Smooth muscle cell (in vitro differentiated cells): ENCODE results near the gene ABCD3. TPM values are rescaled to one million over a fixed set of nuclear protein-coding genes. Genes with fewer than 3 reads are reported as not detected.

Experiments
- DNase-seq: peaks from one replicate; lab custom pipeline; 2025; ENCODE audit not compliant: unreplicated experiment; lab: John Stamatoyannopoulos, UW
- H2AFZ ChIP-seq: fragments of 200-600 bp; sonication (generic); 2 replicates; pipeline ENCODE4 v1.6.0; 2016; ENCODE audit warnings: antibody characterized with exemption, low read depth, mild to moderate bottlenecking
- H3F3A ChIP-seq: fragments of 200-600 bp; sonication (generic); 2 replicates; pipeline ENCODE4 v1.6.0; 2017; ENCODE audit warnings: antibody characterized with exemption, low read depth
- H3K27ac ChIP-seq: fragments of 200-600 bp; sonication (generic); 2 replicates; pipeline ENCODE4 v1.5.1; 2016; ENCODE audit warnings: low read depth, mild to moderate bottlenecking
- H3K27me3 ChIP-seq: fragments of 200-600 bp; sonication (generic); 2 replicates; pipeline ENCODE4 v1.6.1; 2016; ENCODE audit warnings: low read depth, mild to moderate bottlenecking
- H3K36me3 ChIP-seq: fragments of 200-600 bp; sonication (generic); 2 replicates; pipeline ENCODE4 v1.5.1; 2016; ENCODE audit warnings: low read depth
- H3K4me1 ChIP-seq: fragments of 200-600 bp; sonication (generic); 2 replicates; pipeline ENCODE4 v1.5.1; 2016; ENCODE audit warnings: low read depth
- H3K4me2 ChIP-seq: fragments of 200-600 bp; sonication (generic); 2 replicates; pipeline ENCODE4 v1.6.0; 2016; ENCODE audit warnings: mild to moderate bottlenecking
- H3K4me3 ChIP-seq: fragments of 200-600 bp; sonication (generic); 2 replicates; pipeline ENCODE4 v1.5.1; 2016; ENCODE audit warnings: mild to moderate bottlenecking
- H3K79me2 ChIP-seq: fragments of 200-600 bp; sonication (generic); 2 replicates; pipeline ENCODE4 v1.6.0; 2016; ENCODE audit warnings: low read depth, mild to moderate bottlenecking
- H3K9ac ChIP-seq: fragments of 200-600 bp; sonication (generic); 2 replicates; pipeline ENCODE4 v1.6.0; 2016; ENCODE audit warnings: low read depth
- H3K9me3 ChIP-seq: fragments of 200-600 bp; sonication (generic); replicated peaks from 2 replicates; pipeline ENCODE4 v1.5.1; 2016; ENCODE audit warnings: low read depth
- H4K20me1 ChIP-seq: fragments of 200-600 bp; sonication (generic); 2 replicates; pipeline ENCODE4 v1.6.0; 2016; ENCODE audit warnings: low read depth
- CTCF ChIP-seq: fragments of 200-600 bp; sonication (generic); IDR thresholded peaks from 2 replicates; pipeline ENCODE4 v1.5.1; 2017; ENCODE audit warnings: borderline replicate concordance, mild to moderate bottlenecking, antibody characterized with exemption; ENCODE audit not compliant: insufficient read depth, poor library complexity, severe bottlenecking
- WGBS: methylation state at CpG from one replicate; pipeline ENCODE4 v1.1.7; 2016; ENCODE audit warnings: low lambda C conversion rate; 5-methylcytosine and 5-hydroxymethylcytosine counted together
- polyA plus RNA-seq: library from polyadenylated mRNA; unstranded; fragments of >200 nt; fragmentation: Nextera tagmentation; extraction: Ambion mirVana; gene quantifications from 2 replicates; pipeline ENCODE4 v1.2.1, GENCODE V29; 2016
- total RNA-seq: library from RNA; depleted of rRNA; stranded (reverse); fragments of >200 nt; gene quantifications from 2 replicates; pipeline ENCODE4 v1.2.3, GENCODE V29; 2014

ABCD3 gene
- total and polyA plus RNA-seq, 2 experiments from 2014 or later: 22.5 to 42.4 TPM

GRCh38 chr1:94528299-94528698 lies 110.1 kb downstream of the ABCD3 start:
- H3K27ac ChIP-seq: peak overlapping the region; percentile 51
- H3K36me3 ChIP-seq: peaks cover 4% of the 10 kb centered on the region
- no peak overlapping the region for H2AFZ ChIP-seq
- no peaks in the 10 kb centered on the region for H3K9me3 ChIP-seq
- TF ChIP-seq CTCF: no peak
- no peak overlapping the region for H3K4me3 ChIP-seq
- no peaks in the 10 kb centered on the region for H3K79me2 ChIP-seq
- H3K9ac ChIP-seq: no peak overlapping the region
- no peaks in the 10 kb centered on the region for H3K4me1 ChIP-seq
- H3K27me3 ChIP-seq: no peaks in the 10 kb centered on the region
- H3K4me2 ChIP-seq: no peak overlapping the region
- peaks cover 40% of the 10 kb centered on the region for H4K20me1 ChIP-seq
- H3F3A ChIP-seq: peaks cover 54% of the 10 kb centered on the region
- 52% methylated on average over 1 of the region's 1 CpG for WGBS
- DNase-seq: no peak

GRCh38 chr1:94528826-94529225 lies 110.6 kb downstream of the ABCD3 start:
- DNase-seq: no peak
- H3K27me3 ChIP-seq: no peaks in the 10 kb centered on the region
- no peak overlapping the region for H3K9ac ChIP-seq
- H3F3A ChIP-seq: peaks cover 58% of the 10 kb centered on the region
- peak overlapping the region; percentile 51 for H3K27ac ChIP-seq
- H3K4me1 ChIP-seq: no peaks in the 10 kb centered on the region
- H2AFZ ChIP-seq: no peak overlapping the region
- no peaks in the 10 kb centered on the region for H3K79me2 ChIP-seq
- H3K4me2 ChIP-seq: no peak overlapping the region
- no peaks in the 10 kb centered on the region for H3K9me3 ChIP-seq
- TF ChIP-seq CTCF: no peak
- 86% methylated on average over 5 of the region's 5 CpGs for WGBS
- peaks cover 4% of the 10 kb centered on the region for H3K36me3 ChIP-seq
- H3K4me3 ChIP-seq: no peak overlapping the region
- peaks cover 46% of the 10 kb centered on the region for H4K20me1 ChIP-seq

- Histone ChIP-seq H3K9ac (no peak overlapping the region), H3K4me1 (no peaks in the 10 kb centered on the region), H3K27me3 (no peaks in the 10 kb centered on the region), H3F3A (peaks cover 63% of the 10 kb centered on the region), H3K4me3 (no peak overlapping the region), H2AFZ (no peak overlapping the region), H4K20me1 (peaks cover 52% of the 10 kb centered on the region), H3K9me3 (no peaks in the 10 kb centered on the region), H3K4me2 (no peak overlapping the region), H3K79me2 (peaks cover 5% of the 10 kb centered on the region), H3K36me3 (peaks cover 5% of the 10 kb centered on the region), H3K27ac (peak overlapping the region; percentile 29)
- no peak for TF ChIP-seq CTCF
- DNase-seq: no peak
- WGBS: 99% methylated on average over 2 of the region's 2 CpGs
These were observed 111.2 kb downstream of the ABCD3 start for GRCh38 chr1:94529416-94529815.

GRCh38 chr1:94530373-94530878 lies 112.2 kb downstream of the ABCD3 start:
- Histone ChIP-seq H3K9ac (no peak overlapping the region), H3K36me3 (peaks cover 7% of the 10 kb centered on the region), H3K27ac (peak overlapping the region; percentile 94), H3K4me1 (peaks cover 4% of the 10 kb centered on the region), H3K4me2 (no peak overlapping the region), H3F3A (peaks cover 72% of the 10 kb centered on the region), H3K27me3 (no peaks in the 10 kb centered on the region), H4K20me1 (peaks cover 62% of the 10 kb centered on the region), H3K4me3 (no peak overlapping the region), H3K9me3 (no peaks in the 10 kb centered on the region), H2AFZ (no peak overlapping the region), H3K79me2 (peaks cover 15% of the 10 kb centered on the region)
- TF ChIP-seq CTCF: no peak
- no peak for DNase-seq
- WGBS: 85% methylated on average over 4 of the region's 4 CpGs
